ENCODE results near the gene CDC73. TPM values are rescaled to one million over a fixed set of nuclear protein-coding genes. Genes with fewer than 3 reads are reported as not detected.

CDC73 gene
- total and polyA plus RNA-seq, 2 experiments from 2014 or later: 25.6 to 45.8 TPM

DNA sequence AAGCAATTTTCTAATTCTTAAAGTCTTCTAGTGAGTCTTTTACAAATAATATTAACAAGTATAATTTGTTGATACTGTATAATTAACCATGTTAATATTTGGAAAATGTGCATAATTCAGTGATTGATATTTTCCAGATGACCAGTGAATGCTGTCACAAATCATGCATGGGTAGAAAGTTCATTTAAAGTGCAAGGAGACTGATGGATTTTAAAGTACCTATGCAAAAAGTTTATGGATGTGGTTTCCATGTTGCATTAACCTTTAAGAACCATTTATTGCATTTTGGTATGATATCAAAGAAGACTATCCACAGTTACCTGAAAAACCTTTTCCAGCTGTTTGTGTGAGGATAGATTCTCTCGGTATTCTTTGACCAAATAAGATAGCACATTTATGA, 23.2 kb downstream of the CDC73 start:
- Histone ChIP-seq H3K27me3 (no peaks in the 10 kb centered on the region), H3K4me1 (ENCODE audit: low read depth) (no peaks in the 10 kb centered on the region), H3K27ac (no peak overlapping the region), H3K9me3 (ENCODE audit: low read depth) (no peaks in the 10 kb centered on the region), H3K36me3 (peaks cover 57% of the 10 kb centered on the region), H3K4me3 (no peak overlapping the region)
- TF ChIP-seq, protein P1, sequence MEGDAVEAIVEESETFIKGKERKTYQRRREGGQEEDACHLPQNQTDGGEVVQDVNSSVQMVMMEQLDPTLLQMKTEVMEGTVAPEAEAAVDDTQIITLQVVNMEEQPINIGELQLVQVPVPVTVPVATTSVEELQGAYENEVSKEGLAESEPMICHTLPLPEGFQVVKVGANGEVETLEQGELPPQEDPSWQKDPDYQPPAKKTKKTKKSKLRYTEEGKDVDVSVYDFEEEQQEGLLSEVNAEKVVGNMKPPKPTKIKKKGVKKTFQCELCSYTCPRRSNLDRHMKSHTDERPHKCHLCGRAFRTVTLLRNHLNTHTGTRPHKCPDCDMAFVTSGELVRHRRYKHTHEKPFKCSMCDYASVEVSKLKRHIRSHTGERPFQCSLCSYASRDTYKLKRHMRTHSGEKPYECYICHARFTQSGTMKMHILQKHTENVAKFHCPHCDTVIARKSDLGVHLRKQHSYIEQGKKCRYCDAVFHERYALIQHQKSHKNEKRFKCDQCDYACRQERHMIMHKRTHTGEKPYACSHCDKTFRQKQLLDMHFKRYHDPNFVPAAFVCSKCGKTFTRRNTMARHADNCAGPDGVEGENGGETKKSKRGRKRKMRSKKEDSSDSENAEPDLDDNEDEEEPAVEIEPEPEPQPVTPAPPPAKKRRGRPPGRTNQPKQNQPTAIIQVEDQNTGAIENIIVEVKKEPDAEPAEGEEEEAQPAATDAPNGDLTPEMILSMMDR (IDR thresholded peaks at IDR 0.05; ENCODE audit: low read depth, low read length): no peak
- DNase-seq (ENCODE audit: low read depth in 1 of 2, low spot score in 1 of 2): no peak

DNA sequence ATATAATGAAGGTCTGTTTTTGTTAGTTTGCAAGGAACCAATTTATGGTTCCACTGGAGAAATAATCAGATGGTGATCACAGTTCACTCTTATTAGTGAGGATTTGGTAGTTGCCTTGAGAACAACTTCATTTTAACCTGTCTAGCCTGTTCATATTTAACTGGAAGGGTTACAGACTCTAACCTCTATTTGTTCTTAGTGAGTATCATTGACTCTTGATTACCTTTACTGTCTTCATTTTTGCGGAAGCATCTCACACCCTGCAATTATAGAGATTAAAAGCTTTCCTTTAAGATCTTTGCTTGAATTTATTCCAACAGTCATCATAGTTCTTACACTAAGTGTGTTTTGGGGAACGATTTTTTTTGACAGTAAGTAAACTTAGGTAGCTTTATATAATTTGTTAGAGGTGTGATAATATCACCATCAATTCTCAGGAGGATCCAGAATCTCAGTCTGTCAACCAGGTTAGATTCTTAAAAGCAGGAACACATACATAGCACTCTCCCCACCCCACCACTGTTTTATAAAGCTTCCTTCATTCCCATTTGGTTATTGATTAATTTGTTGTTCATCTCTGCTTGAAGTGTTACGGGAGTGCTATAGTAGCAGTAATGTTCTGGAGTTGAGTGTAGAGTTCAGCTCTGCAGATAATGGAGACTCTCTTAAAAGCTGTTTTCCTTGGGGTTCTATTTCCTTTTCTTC, 34.4 kb downstream of the CDC73 start:
- H3K36me3 ChIP-seq: peaks cover 20% of the 10 kb centered on the region

DNA sequence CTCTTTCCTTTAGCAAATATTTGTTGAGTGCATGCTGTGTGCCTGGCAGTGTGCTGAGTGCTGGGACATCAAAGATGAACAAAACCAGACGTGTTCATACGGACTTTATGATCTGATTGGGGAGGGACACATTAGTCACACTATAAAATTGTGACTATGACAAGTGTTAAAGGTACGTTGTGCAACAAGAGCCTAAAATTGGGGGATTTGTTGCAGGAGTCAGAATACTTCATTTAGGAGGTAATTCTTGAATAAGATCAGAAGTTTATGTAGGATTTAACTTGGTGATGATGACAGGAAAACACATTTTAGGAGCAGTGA, 35.0 kb downstream of the CDC73 start:
- Histone ChIP-seq H3K36me3 (peaks cover 20% of the 10 kb centered on the region), H3K4me1 (ENCODE audit: low read depth) (no peaks in the 10 kb centered on the region), H3K4me3 (no peak overlapping the region), H3K27me3 (no peaks in the 10 kb centered on the region), H3K27ac (no peak overlapping the region), H3K9me3 (ENCODE audit: low read depth) (no peaks in the 10 kb centered on the region)
- DNase-seq (ENCODE audit: low read depth in 1 of 2, low spot score in 1 of 2): no peak
- TF ChIP-seq, protein P1 (IDR thresholded peaks at IDR 0.05; ENCODE audit: low read depth, low read length): no peak

More for the DNA sequence above, 34.4 kb downstream of the CDC73 start:
- TF ChIP-seq, protein P1 (IDR thresholded peaks at IDR 0.05; ENCODE audit: low read depth, low read length): no peak
- Histone ChIP-seq H3K4me1 (ENCODE audit: low read depth) (no peaks in the 10 kb centered on the region), H3K9me3 (ENCODE audit: low read depth) (no peaks in the 10 kb centered on the region), H3K27ac (peak overlapping the region; percentile 32), H3K4me3 (no peak overlapping the region), H3K27me3 (no peaks in the 10 kb centered on the region)
- no peak for DNase-seq (ENCODE audit: low read depth in 1 of 2, low spot score in 1 of 2)

DNA sequence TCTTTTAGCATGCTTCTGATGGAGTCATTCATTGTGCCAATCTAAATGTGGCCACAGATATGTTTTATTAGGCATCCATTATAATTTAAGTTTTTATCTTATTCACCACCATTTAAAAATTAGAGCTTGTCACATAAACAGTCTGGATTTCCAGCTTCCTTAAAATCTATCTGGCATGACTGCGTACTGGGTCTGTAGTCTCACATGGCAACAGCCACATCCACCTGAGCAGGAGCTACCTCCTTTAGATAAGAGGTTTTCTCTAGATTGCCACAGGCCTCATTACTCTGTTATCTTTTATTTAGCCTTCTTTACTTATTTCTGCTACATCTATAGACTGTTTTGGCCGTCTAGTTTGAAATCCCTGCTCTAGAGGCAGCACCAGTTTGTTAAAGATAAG, 35.5 kb downstream of the CDC73 start:
- Histone ChIP-seq H3K36me3 (peaks cover 14% of the 10 kb centered on the region), H3K27me3 (no peaks in the 10 kb centered on the region), H3K4me3 (no peak overlapping the region), H3K4me1 (ENCODE audit: low read depth) (no peaks in the 10 kb centered on the region), H3K9me3 (ENCODE audit: low read depth) (no peaks in the 10 kb centered on the region), H3K27ac (no peak overlapping the region)
- TF ChIP-seq, protein P1 (IDR thresholded peaks at IDR 0.05; ENCODE audit: low read depth, low read length): no peak
- no peak for DNase-seq (ENCODE audit: low read depth in 1 of 2, low spot score in 1 of 2)

DNA sequence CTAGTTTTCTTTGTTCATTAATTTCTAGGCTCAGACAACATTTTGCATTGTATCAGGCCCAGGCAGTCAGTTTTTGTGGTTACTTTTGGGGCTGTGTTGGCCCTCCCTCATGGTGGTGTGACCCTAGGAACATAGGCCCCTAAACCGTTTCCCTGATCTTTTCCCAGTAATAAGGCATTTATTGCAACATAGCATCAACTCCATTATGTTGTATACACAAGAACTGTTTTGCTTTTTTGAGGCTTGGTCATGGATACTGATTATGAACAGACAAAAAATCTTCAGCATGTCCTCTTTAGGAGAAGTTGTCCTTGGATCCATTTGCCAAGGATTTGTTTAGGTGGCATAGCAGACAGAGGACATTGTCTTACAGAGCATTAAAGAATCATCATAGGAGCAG, 54.3 kb downstream of the CDC73 start:
- DNase-seq (ENCODE audit: low read depth in 1 of 2, low spot score in 1 of 2): no peak
- Histone ChIP-seq H3K36me3 (no peaks in the 10 kb centered on the region), H3K27ac (no peak overlapping the region), H3K27me3 (no peaks in the 10 kb centered on the region), H3K9me3 (ENCODE audit: low read depth) (no peaks in the 10 kb centered on the region), H3K4me3 (no peak overlapping the region), H3K4me1 (ENCODE audit: low read depth) (peaks cover 6% of the 10 kb centered on the region)
- TF ChIP-seq, protein P1 (IDR thresholded peaks at IDR 0.05; ENCODE audit: low read depth, low read length): no peak

Measured in cardiac muscle cell (in vitro differentiated cells and primary cell).